Measurements from ENCODE around the gene CEACAM5. TPM values are rescaled to one million over a fixed set of nuclear protein-coding genes. Genes with fewer than 3 reads are reported as not detected.

The CEACAM5 gene
- total RNA-seq (not detected), polyA plus RNA-seq (ENCODE audit: insufficient read depth, low read depth, low replicate concordance) (not detected)
- long read RNA-seq, donor 1: 0 reads
- long read RNA-seq, donor 2: 0 reads
- long read RNA-seq, donor 3: 0 reads
- long read RNA-seq, donor 4: 0 reads
- long read RNA-seq, donor 5: 0 reads
- long read RNA-seq, donor 6: 0 reads
- long read RNA-seq, donor 7: 0 reads
- long read RNA-seq, donor 8: 0 reads
- long read RNA-seq, donor 9: 0 reads
- long read RNA-seq, donor 10: 0 reads

- no peak within 1 kb of the TSS for H3K4me3 ChIP-seq (ENCODE audit: low read length in 3 of 3)
- H3K4me1 ChIP-seq (ENCODE audit: control insufficient read depth in 2 of 3, insufficient read depth in 2 of 3, low read depth in 1 of 3, low read length in 3 of 3): no peaks in the 10 kb centered on the region
- FAIRE-seq (no peak), DNase-seq (no peak)
- H3K9me3 ChIP-seq (ENCODE audit: control insufficient read depth in 2 of 3, insufficient read depth in 1 of 3, low read length in 3 of 3): no peaks in the 10 kb centered on the region
- H3K9ac ChIP-seq (ENCODE audit: low read length in 3 of 3): no peak within 1 kb of the TSS
- H3K27me3 ChIP-seq (ENCODE audit: control insufficient read depth, insufficient read depth, low read length): no peaks in the 10 kb centered on the region
- no peak for TF ChIP-seq CTCF (IDR thresholded peaks at IDR 0.05; ENCODE audit: borderline replicate concordance, extremely low read depth, insufficient read depth)
- intact Hi-C loops (cut with DNase I): no loop called here
- H3K27ac ChIP-seq (ENCODE audit: low read depth in 2 of 2, low read length in 2 of 2): no peak within 1 kb of the TSS
- no peaks in the 10 kb centered on the region for H3K36me3 ChIP-seq (ENCODE audit: control insufficient read depth in 2 of 3, insufficient read depth in 3 of 3, low read length in 3 of 3)
These were observed at the start of gene CEACAM5 for GRCh38 chr19:41708481-41708880. Gene CEACAM5, plus strand, starts transcription at chr19:41708626. Its CDS starts 106 bp downstream, at chr19:41708732.

GRCh38 chr19:41666075-41666474 is 42.4 kb upstream of the CEACAM5 start:
- Histone ChIP-seq H3K36me3 (ENCODE audit: control insufficient read depth in 2 of 3, insufficient read depth in 3 of 3, low read length in 3 of 3) (no peaks in the 10 kb centered on the region), H3K27me3 (ENCODE audit: control insufficient read depth, insufficient read depth, low read length) (no peaks in the 10 kb centered on the region), H3K9me3 (ENCODE audit: control insufficient read depth in 2 of 3, insufficient read depth in 1 of 3, low read length in 3 of 3) (peaks cover 0 to 11% (median 6%) of the 10 kb centered on the region in 3 donors), H3K4me1 (ENCODE audit: control insufficient read depth in 2 of 3, insufficient read depth in 2 of 3, low read depth in 1 of 3, low read length in 3 of 3) (no peaks in the 10 kb centered on the region), H3K27ac (ENCODE audit: low read depth in 2 of 2, low read length in 2 of 2) (no peak overlapping the region), H3K9ac (ENCODE audit: low read length in 3 of 3) (no peak overlapping the region), H3K4me3 (ENCODE audit: low read length in 3 of 3) (no peak overlapping the region)
- TF ChIP-seq CTCF (IDR thresholded peaks at IDR 0.05; ENCODE audit: borderline replicate concordance, extremely low read depth, insufficient read depth): no peak
- FAIRE-seq (no peak), DNase-seq (no peak)
- intact Hi-C loops (cut with DNase I): no loop called here

- no peak for TF ChIP-seq CTCF (IDR thresholded peaks at IDR 0.05; ENCODE audit: borderline replicate concordance, extremely low read depth, insufficient read depth)
- Histone ChIP-seq H3K4me1 (ENCODE audit: control insufficient read depth in 2 of 3, insufficient read depth in 2 of 3, low read depth in 1 of 3, low read length in 3 of 3) (no peaks in the 10 kb centered on the region), H3K36me3 (ENCODE audit: control insufficient read depth in 2 of 3, insufficient read depth in 3 of 3, low read length in 3 of 3) (no peaks in the 10 kb centered on the region), H3K9ac (ENCODE audit: low read length in 3 of 3) (no peak overlapping the region), H3K9me3 (ENCODE audit: control insufficient read depth in 2 of 3, insufficient read depth in 1 of 3, low read length in 3 of 3) (peaks cover 0 to 11% (median 6%) of the 10 kb centered on the region in 3 donors), H3K27ac (ENCODE audit: low read depth in 2 of 2, low read length in 2 of 2) (no peak overlapping the region), H3K27me3 (ENCODE audit: control insufficient read depth, insufficient read depth, low read length) (no peaks in the 10 kb centered on the region), H3K4me3 (ENCODE audit: low read length in 3 of 3) (no peak overlapping the region)
- intact Hi-C loops (cut with DNase I): no loop called here
- DNase-seq (no peak), FAIRE-seq (no peak)
These were observed 40.1 kb upstream of the CEACAM5 start for GRCh38 chr19:41668315-41668714.

GRCh38 chr19:41670755-41671154 is 37.7 kb upstream of the CEACAM5 start:
- Histone ChIP-seq H3K4me3 (ENCODE audit: low read length in 3 of 3) (no peak overlapping the region), H3K9ac (ENCODE audit: low read length in 3 of 3) (no peak overlapping the region), H3K9me3 (ENCODE audit: control insufficient read depth in 2 of 3, insufficient read depth in 1 of 3, low read length in 3 of 3) (peaks cover 0 to 6% (median 6%) of the 10 kb centered on the region in 3 donors), H3K36me3 (ENCODE audit: control insufficient read depth in 2 of 3, insufficient read depth in 3 of 3, low read length in 3 of 3) (no peaks in the 10 kb centered on the region), H3K4me1 (ENCODE audit: control insufficient read depth in 2 of 3, insufficient read depth in 2 of 3, low read depth in 1 of 3, low read length in 3 of 3) (no peaks in the 10 kb centered on the region), H3K27me3 (ENCODE audit: control insufficient read depth, insufficient read depth, low read length) (no peaks in the 10 kb centered on the region), H3K27ac (ENCODE audit: low read depth in 2 of 2, low read length in 2 of 2) (no peak overlapping the region)
- intact Hi-C loops (cut with DNase I): no loop called here
- no peak for TF ChIP-seq CTCF (IDR thresholded peaks at IDR 0.05; ENCODE audit: borderline replicate concordance, extremely low read depth, insufficient read depth)
- no peak for FAIRE-seq
- DNase-seq: no peak
